Tibial nerve (tissue), 4 donors: ENCODE results near the gene PTGR3. TPM values are rescaled to one million over a fixed set of nuclear protein-coding genes. Genes with fewer than 3 reads are reported as not detected.

Experiments
- DNase-seq, 2 donors: peaks; one replicate each; pipeline ENCODE4 v3.0.0-alpha.2; 2019; ENCODE audit warnings: low spot score in 2 of 2
- H3K27ac ChIP-seq, 4 donors: fragments of 200-600 bp; sonication (generic) in 3 of 4; one replicate each; pipeline ENCODE4 v1.5.1; 2017 to 2019; ENCODE audit warnings: mild to moderate bottlenecking in 1 of 4
- H3K27me3 ChIP-seq, 2 donors: fragments of 200-600 bp; sonication (generic) in 1 of 2; one replicate each; pipeline versions ENCODE4 v1.5.1 to v1.6.0; 2017 to 2019
- H3K36me3 ChIP-seq, 3 donors: fragments of 200-600 bp; sonication (generic); one replicate each; pipeline ENCODE4 v1.5.1; 2018 to 2019
- H3K4me1 ChIP-seq, 4 donors: fragments of 200-600 bp; sonication (generic) in 3 of 4; one replicate each; pipeline ENCODE4 v1.5.1; 2017 to 2019
- H3K4me3 ChIP-seq, 4 donors: fragments of 200-600 bp; sonication (generic) in 3 of 4; one replicate each; pipeline ENCODE4 v1.5.1; 2017 to 2019; ENCODE audit warnings: mild to moderate bottlenecking in 1 of 4, moderate library complexity in 1 of 4
- H3K9me3 ChIP-seq, 4 donors: fragments of 200-600 bp; sonication (generic) in 3 of 4; one replicate each; pipeline ENCODE4 v1.5.1; 2017 to 2019
- CTCF ChIP-seq, 5 experiments: fragments of 200-600 bp in 3 of 5; fragments of 450-650 bp in 2 of 5; sonication (generic) in 3 of 5; IDR thresholded peaks; one replicate each; pipeline ENCODE4 v1.5.1; 2016 to 2019; ENCODE audit warnings: antibody characterized with exemption in 5 of 5, mild to moderate bottlenecking in 3 of 5, moderate library complexity in 2 of 5
- EP300 ChIP-seq, 2 donors: sonication (generic); formaldehyde crosslinking; IDR thresholded peaks; one replicate each; pipeline ENCODE4 v1.6.1; 2017; ENCODE audit warnings: antibody characterized with exemption in 2 of 2, mild to moderate bottlenecking in 1 of 2
- POLR2A ChIP-seq, 2 donors: fragments of 450-650 bp; IDR thresholded peaks; one replicate each; pipeline ENCODE4 v1.6.1; 2017; ENCODE audit warnings: antibody characterized with exemption in 2 of 2, mild to moderate bottlenecking in 2 of 2, moderate library complexity in 2 of 2
- WGBS, 2 donors: methylation state at CpG; one replicate each; pipeline ENCODE4 v1.1.5; 2018; 5-methylcytosine and 5-hydroxymethylcytosine counted together
- total RNA-seq, 4 donors: library from RNA; depleted of rRNA; stranded (reverse); fragments of >200 nt; gene quantifications; one replicate each; pipeline ENCODE4 v1.1.0, GENCODE V29; 2016

The PTGR3 gene
- total RNA-seq, 4 donors from 2014 or later = 12.7 to 35.9 (median 24.5) TPM

GRCh38 chr18:75249672-75250470 lies 40.9 kb upstream of the PTGR3 start:
- DNase-seq = no peak
- H3K36me3 ChIP-seq = no peaks in the 10 kb centered on the region
- H3K27ac ChIP-seq = peak overlapping the region; percentile 0 to 95 (median 52)
- peak overlapping the region in 1 of 4 donors; percentile 20 for H3K4me3 ChIP-seq
- no peaks in the 10 kb centered on the region for H3K9me3 ChIP-seq
- H3K27me3 ChIP-seq = no peaks in the 10 kb centered on the region
- WGBS, 2 donors = 75 to 85% methylated on average over 18 of the region's 18 CpGs
- TF ChIP-seq EP300 (IDR thresholded peaks at IDR 0.05) = no peak
- TF ChIP-seq CTCF (IDR thresholded peaks at IDR 0.05) = no peak
- TF ChIP-seq POLR2A (IDR thresholded peaks at IDR 0.05) = no peak
- peaks cover 0 to 88% (median 33%) of the 10 kb centered on the region in 4 donors for H3K4me1 ChIP-seq

- TF ChIP-seq POLR2A (IDR thresholded peaks at IDR 0.05) = no peak
- TF ChIP-seq CTCF (IDR thresholded peaks at IDR 0.05) = no peak
- no peak for TF ChIP-seq EP300 (IDR thresholded peaks at IDR 0.05)
- no peak for DNase-seq
- H3K9me3 ChIP-seq = no peaks in the 10 kb centered on the region
- no peaks in the 10 kb centered on the region for H3K36me3 ChIP-seq
- H3K4me1 ChIP-seq = peaks cover 0 to 88% (median 34%) of the 10 kb centered on the region in 4 donors
- peak overlapping the region in 1 of 4 donors; percentile 48 for H3K4me3 ChIP-seq
- WGBS, 2 donors = 81 to 86% methylated on average over 6 to 8 of the region's 9 CpGs
- H3K27me3 ChIP-seq = no peaks in the 10 kb centered on the region
- peak overlapping the region; percentile 78 to 95 (median 86) for H3K27ac ChIP-seq
Measured at GRCh38 chr18:75249175-75249518, 40.2 kb upstream of the PTGR3 start.

GRCh38 chr18:75248426-75249174 lies 39.7 kb upstream of the PTGR3 start:
- no peaks in the 10 kb centered on the region for H3K27me3 ChIP-seq
- H3K36me3 ChIP-seq = no peaks in the 10 kb centered on the region
- TF ChIP-seq POLR2A (IDR thresholded peaks at IDR 0.05) = no peak
- no peak for TF ChIP-seq CTCF (IDR thresholded peaks at IDR 0.05)
- no peak for TF ChIP-seq EP300 (IDR thresholded peaks at IDR 0.05)
- no peaks in the 10 kb centered on the region for H3K9me3 ChIP-seq
- H3K4me1 ChIP-seq = peaks cover 0 to 85% (median 32%) of the 10 kb centered on the region in 4 donors
- peak overlapping the region; percentile 78 to 95 (median 86) for H3K27ac ChIP-seq
- no peak for DNase-seq
- WGBS, 2 donors = 32 to 51% methylated on average over 20 of the region's 20 CpGs
- H3K4me3 ChIP-seq = peak overlapping the region in 3 of 4 donors; percentile 35 to 48 (median 45)

GRCh38 chr18:75247611-75248421 lies 38.9 kb upstream of the PTGR3 start:
- H3K4me1 ChIP-seq = peaks cover 0 to 77% (median 28%) of the 10 kb centered on the region in 4 donors
- WGBS, 2 donors = 17 to 20% methylated on average over 8 of the region's 8 CpGs

More at GRCh38 chr18:75247611-75248421, 38.9 kb upstream of the PTGR3 start:
- Histone ChIP-seq H3K4me3 (peak overlapping the region; percentile 25 to 48 (median 40)), H3K36me3 (no peaks in the 10 kb centered on the region), H3K27ac (peak overlapping the region; percentile 78 to 95 (median 86)), H3K27me3 (no peaks in the 10 kb centered on the region), H3K9me3 (no peaks in the 10 kb centered on the region)
- peak in 1 of 2 donors; percentile 54 for TF ChIP-seq EP300 (IDR thresholded peaks at IDR 0.05)
- peak in 1 of 2 donors; percentile 18 for TF ChIP-seq POLR2A (IDR thresholded peaks at IDR 0.05)
- TF ChIP-seq CTCF (IDR thresholded peaks at IDR 0.05) = no peak
- no peak for DNase-seq
